BE2C (cell line): ENCODE measurements around the gene HDAC4.

ENCODE experiments used
- DNase-seq: peaks from one replicate; pipeline ENCODE4 v3.0.0-alpha.2; 2020
- H3K27me3 ChIP-seq: fragments of 250-450 bp; sonication (Bioruptor Pico); 2 replicates; pipeline ENCODE4 v1.5.1; 2020; ENCODE audit warnings: mild to moderate bottlenecking
- H3K36me3 ChIP-seq: fragments of 250-450 bp; sonication (Bioruptor Pico); 2 replicates; pipeline ENCODE4 v1.5.1; 2020; ENCODE audit warnings: mild to moderate bottlenecking
- H3K4me1 ChIP-seq: fragments of 250-450 bp; sonication (Bioruptor Pico); 2 replicates; pipeline ENCODE4 v1.5.1; 2020
- H3K4me3 ChIP-seq: 2 replicates; pipeline ENCODE4 v1.5.1; 2011; ENCODE audit warnings: low read depth, low read length
- H3K9me3 ChIP-seq: fragments of 250-450 bp; sonication (Bioruptor Pico); 2 replicates; pipeline ENCODE4 v1.5.1; 2020
- CTCF ChIP-seq: IDR thresholded peaks from 2 replicates; pipeline ENCODE4 v1.5.1; 2012; ENCODE audit warnings: mild to moderate bottlenecking, low read depth, low read length

The HDAC4 gene

DNA sequence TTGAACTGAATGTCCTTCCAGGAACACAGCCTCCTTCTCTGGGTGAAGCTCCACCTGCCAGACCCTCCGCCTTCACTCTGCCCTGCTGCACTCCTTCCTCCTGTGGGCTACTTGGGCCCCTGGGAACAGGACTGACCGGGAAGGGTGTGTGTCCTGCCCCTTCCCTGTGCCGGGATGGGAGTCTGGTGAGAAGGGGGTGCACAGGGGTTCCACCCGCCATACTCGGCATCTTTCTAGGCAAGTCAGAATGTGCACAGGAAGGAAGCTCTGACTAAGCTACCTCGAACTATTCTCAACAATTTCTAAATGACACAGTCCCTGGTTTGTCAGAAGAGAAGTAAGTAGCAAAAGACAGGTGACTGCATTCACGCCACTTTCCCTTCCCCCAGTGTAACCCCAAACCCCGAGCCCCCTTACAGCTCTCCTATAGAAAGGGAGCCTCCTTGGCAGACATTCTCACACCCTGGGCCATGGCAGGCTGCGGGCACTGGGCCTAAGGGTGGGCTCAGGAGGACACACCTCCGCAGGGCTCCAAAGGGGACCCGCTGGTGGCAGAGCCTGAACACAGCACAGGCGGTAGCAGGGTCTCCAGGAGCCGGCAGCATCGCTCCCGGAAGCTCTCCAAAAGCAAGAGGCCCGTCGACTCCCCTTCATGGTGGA, 184.1 kb downstream of the HDAC4 start:
- no peak overlapping the region for H3K4me3 ChIP-seq
- H3K27me3 ChIP-seq, result no peaks in the 10 kb centered on the region
- no peaks in the 10 kb centered on the region for H3K36me3 ChIP-seq
- no peaks in the 10 kb centered on the region for H3K9me3 ChIP-seq
- no peak for TF ChIP-seq CTCF
- no peaks in the 10 kb centered on the region for H3K4me1 ChIP-seq
- DNase-seq, result no peak

DNA sequence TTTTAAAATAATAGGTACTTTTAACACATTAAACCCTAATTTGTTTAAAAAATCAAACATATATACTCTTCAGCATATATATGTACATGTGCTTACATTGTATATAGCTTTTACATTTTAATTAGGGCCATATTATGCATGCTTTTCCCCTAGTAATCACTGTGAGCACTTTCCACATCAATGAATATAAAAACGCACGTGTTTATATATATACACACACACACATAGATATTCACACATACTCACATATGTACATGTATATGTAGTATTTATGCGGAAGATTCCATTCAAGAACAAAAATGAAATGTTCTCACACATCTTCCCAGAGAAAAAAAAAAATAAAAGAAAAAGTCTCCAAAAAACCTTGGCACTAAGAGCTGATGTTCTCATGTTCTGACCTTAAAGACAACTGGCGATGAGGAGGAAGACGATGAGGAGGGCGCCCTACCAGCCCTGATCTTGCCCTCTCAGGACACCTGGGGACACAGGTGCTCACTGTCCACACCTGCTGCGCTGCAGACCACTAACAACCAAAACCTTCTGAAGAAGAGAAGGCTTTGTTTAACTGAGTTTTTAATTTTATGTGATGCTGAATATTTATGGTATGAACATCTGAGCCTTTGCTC, 184.7 kb downstream of the HDAC4 start:
- H3K4me1 ChIP-seq, result no peaks in the 10 kb centered on the region
- no peak for TF ChIP-seq CTCF

DNA sequence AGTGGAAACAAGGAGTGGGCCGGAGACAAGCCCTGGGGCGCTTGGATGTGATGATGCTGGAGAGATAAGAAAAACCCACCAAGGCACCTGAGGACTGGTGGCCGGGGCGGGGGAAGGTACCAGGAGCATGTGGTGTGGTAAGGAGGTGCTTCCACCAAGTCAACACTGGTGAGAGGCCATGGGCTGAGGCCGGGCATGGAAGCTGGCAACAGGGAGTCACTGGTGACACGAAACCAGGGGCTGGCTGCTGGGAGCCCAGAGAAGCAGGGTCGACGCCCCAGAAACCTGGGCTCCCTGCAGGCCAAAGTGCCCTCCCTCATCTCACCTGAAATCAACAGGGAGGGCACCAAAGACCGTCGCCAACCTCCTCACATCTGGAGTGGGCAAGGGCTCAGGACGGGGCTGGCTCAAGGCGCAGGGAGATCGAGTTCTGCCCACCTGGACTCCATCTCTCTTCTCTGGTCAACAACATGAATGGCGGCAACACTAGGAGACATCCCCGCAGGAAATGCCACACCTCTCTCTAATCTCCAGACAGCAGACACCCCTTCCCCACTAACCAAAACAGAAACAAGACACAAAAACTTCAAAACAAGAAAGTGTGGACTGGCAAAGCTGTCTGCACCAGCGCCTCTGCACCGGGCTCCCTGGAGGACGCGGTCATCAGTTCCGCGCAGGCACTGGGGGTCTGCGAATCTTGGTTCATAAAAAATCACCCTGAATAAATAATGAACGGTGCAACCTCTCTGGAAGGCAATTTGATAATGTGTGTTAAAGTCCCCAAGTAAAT, 185.5 kb downstream of the HDAC4 start:
- H3K9me3 ChIP-seq, result no peaks in the 10 kb centered on the region
- no peak overlapping the region for H3K4me3 ChIP-seq
- DNase-seq, result no peak
- TF ChIP-seq CTCF, result no peak
- H3K4me1 ChIP-seq, result no peaks in the 10 kb centered on the region
- no peaks in the 10 kb centered on the region for H3K27me3 ChIP-seq
- H3K36me3 ChIP-seq, result no peaks in the 10 kb centered on the region

More for the DNA sequence above, 184.7 kb downstream of the HDAC4 start:
- Histone ChIP-seq H3K9me3 (no peaks in the 10 kb centered on the region), H3K27me3 (no peaks in the 10 kb centered on the region), H3K4me3 (no peak overlapping the region), H3K36me3 (no peaks in the 10 kb centered on the region)
- DNase-seq, result no peak

DNA sequence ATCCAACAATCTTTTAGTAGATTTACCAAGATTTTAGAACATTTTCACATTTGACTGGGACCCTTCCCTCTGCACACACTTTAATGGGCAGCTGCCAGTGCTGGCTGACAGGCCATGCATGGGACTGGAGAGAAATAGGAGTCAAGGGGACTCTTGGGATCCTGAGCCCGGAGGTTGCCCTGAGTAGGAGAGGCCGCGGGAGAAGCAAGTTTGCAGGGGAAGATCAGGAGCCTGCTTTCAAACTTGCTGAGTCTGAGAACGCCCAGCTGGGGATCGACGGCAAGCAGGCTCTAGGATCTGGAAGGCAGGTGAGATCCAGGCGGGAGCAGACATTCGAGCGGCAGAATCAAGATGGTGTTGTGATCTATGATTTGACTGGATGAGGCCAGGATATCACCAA, 186.1 kb downstream of the HDAC4 start:
- H3K4me1 ChIP-seq, result no peaks in the 10 kb centered on the region
- H3K9me3 ChIP-seq, result no peaks in the 10 kb centered on the region
- no peak for TF ChIP-seq CTCF
- no peak overlapping the region for H3K4me3 ChIP-seq
- no peak for DNase-seq
- no peaks in the 10 kb centered on the region for H3K36me3 ChIP-seq
- H3K27me3 ChIP-seq, result no peaks in the 10 kb centered on the region

DNA sequence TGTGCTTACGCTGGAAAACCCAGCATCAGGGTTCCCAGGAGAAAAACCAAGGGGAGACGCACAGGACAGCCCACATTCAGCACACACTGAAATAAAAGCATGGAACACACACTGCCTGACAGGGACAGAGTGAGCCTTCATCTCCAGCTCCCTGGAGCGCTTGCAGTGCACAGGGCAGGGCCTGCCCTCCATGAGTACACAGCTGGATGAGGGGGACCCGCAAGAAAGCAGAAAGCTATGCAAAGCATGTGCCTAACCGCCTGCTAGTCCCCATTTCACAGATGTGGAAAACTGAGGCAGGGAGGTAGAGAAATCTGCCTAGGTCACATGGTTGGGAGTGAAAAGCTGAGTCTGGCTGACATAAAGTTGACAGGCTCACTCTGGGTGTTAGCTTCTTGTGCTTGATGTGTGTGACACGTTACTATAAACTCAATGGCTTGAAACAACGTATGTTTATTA, 187.1 kb downstream of the HDAC4 start:
- H3K4me3 ChIP-seq, result no peak overlapping the region
- no peaks in the 10 kb centered on the region for H3K27me3 ChIP-seq
- no peaks in the 10 kb centered on the region for H3K9me3 ChIP-seq
- no peaks in the 10 kb centered on the region; the same call in 1 of the 2 replicates for H3K4me1 ChIP-seq
- no peak for DNase-seq
- no peak for TF ChIP-seq CTCF
- no peaks in the 10 kb centered on the region for H3K36me3 ChIP-seq
